Ectodermal cell (in vitro differentiated cells): ENCODE measurements around the gene HMX3.
A peak's percentile ranks its signal among the peaks of the same experiment; 100 is the strongest.

Experiments used
- H3K27ac ChIP-seq: 2 replicates; pipeline ENCODE4 v1.7.0; 2013; ENCODE audit warnings: mild to moderate bottlenecking, low read depth, low read length; ENCODE audit not compliant: insufficient read depth, poor library complexity, severe bottlenecking
- H3K27me3 ChIP-seq: 2 replicates; pipeline ENCODE4 v1.7.0; 2013; ENCODE audit warnings: mild to moderate bottlenecking, low read length; ENCODE audit not compliant: insufficient read depth, control insufficient read depth, poor library complexity, severe bottlenecking
- H3K36me3 ChIP-seq: one replicate; pipeline ENCODE4 v1.7.0; 2013; ENCODE audit warnings: low read length; ENCODE audit not compliant: control insufficient read depth, insufficient read depth
- H3K4me1 ChIP-seq: one replicate; pipeline ENCODE4 v1.7.0; 2013; ENCODE audit warnings: low read length; ENCODE audit not compliant: control insufficient read depth, insufficient read depth
- H3K4me3 ChIP-seq: 2 replicates; pipeline ENCODE4 v1.7.0; 2013; ENCODE audit warnings: low read depth, low read length, control low read depth; ENCODE audit not compliant: insufficient read depth
- H3K9me3 ChIP-seq: 2 replicates; pipeline ENCODE4 v1.7.0; 2013; ENCODE audit warnings: mild to moderate bottlenecking, low read length, moderate library complexity; ENCODE audit not compliant: control insufficient read depth
- WGBS, 2 experiments: methylation state at CpG; one replicate each; pipeline ENCODE4 v1.1.7; 2013; ENCODE audit warnings: missing lambda C conversion rate in 2 of 2; 5-methylcytosine and 5-hydroxymethylcytosine counted together

The HMX3 gene

GRCh38 chr10:123134343-123134914 is 1.3 kb upstream of the HMX3 start:
- H3K27ac ChIP-seq, result no peak overlapping the region
- H3K4me1 ChIP-seq, result peaks cover 27% of the 10 kb centered on the region
- no peaks in the 10 kb centered on the region for H3K9me3 ChIP-seq
- peaks cover 100% of the 10 kb centered on the region for H3K27me3 ChIP-seq
- no peaks in the 10 kb centered on the region for H3K36me3 ChIP-seq
- no peak overlapping the region for H3K4me3 ChIP-seq
- WGBS, 2 experiments, result 2 to 3% methylated on average over 42 of the region's 42 CpGs

DNA sequence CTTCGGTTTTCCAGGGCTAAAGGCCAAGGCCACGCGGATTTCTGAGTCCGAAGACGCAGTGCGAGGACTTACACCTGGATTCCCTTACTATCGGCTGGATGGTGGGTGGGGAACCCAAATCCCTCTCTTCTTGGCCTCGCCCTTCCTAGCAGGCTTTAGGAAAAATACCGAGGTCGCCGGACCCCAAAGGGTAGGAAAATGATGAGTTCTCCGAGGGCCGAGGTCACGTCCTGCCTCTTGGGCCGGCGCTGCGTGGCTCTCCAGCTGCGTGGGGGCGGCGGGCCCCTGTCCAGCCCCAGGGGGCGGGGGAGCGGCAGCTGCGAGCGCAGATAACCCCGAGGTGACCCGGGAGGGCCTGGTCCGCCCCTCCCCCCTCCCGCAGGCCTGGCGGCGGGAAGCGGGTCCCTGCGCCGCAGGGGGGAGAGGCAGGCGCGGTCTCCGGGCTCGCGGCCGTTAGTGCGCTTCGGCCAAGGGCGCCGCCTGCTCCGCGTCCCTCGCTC is 805 bp upstream of the HMX3 start:
- H3K27ac ChIP-seq, result no peak overlapping the region
- H3K9me3 ChIP-seq, result no peaks in the 10 kb centered on the region
- no peaks in the 10 kb centered on the region for H3K36me3 ChIP-seq
- 1% methylated on average over 46 of the region's 46 CpGs for WGBS, 2 experiments
- peaks cover 100% of the 10 kb centered on the region for H3K27me3 ChIP-seq
- peak overlapping the region; percentile 29 for H3K4me3 ChIP-seq
- peaks cover 32% of the 10 kb centered on the region for H3K4me1 ChIP-seq

DNA sequence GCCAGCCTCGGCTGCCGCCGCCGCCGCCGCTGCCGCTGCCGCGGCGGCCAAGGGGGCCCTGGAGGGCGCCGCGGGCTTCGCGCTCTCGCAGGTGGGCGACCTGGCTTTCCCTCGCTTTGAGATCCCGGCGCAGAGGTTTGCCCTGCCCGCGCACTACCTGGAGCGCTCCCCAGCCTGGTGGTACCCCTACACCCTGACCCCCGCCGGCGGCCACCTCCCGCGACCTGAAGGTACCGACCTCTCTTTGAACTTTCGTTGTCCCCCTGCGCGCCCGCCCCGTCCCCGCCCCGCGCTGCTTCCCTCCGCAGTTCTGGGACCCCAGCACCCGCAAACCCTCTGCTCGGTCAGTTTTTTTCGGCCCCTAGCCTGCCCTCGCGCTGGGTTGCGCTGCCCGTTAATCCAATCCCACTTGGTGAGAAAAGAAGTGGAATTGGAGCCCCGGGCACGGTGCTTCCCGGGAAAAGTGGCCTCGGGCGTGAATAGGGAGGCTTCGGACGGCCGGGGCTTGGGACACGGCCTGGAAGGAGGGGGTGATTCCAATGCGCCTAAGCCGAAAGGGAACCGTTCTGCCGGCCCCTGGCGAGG is 543 bp downstream of the HMX3 start:
- Histone ChIP-seq H3K9me3 (no peaks in the 10 kb centered on the region), H3K27me3 (peaks cover 100% of the 10 kb centered on the region), H3K27ac (no peak overlapping the region), H3K4me1 (peaks cover 34% of the 10 kb centered on the region), H3K36me3 (no peaks in the 10 kb centered on the region), H3K4me3 (peak overlapping the region; percentile 29)
- WGBS, 2 experiments, result 1% methylated on average over 59 of the region's 59 CpGs

DNA sequence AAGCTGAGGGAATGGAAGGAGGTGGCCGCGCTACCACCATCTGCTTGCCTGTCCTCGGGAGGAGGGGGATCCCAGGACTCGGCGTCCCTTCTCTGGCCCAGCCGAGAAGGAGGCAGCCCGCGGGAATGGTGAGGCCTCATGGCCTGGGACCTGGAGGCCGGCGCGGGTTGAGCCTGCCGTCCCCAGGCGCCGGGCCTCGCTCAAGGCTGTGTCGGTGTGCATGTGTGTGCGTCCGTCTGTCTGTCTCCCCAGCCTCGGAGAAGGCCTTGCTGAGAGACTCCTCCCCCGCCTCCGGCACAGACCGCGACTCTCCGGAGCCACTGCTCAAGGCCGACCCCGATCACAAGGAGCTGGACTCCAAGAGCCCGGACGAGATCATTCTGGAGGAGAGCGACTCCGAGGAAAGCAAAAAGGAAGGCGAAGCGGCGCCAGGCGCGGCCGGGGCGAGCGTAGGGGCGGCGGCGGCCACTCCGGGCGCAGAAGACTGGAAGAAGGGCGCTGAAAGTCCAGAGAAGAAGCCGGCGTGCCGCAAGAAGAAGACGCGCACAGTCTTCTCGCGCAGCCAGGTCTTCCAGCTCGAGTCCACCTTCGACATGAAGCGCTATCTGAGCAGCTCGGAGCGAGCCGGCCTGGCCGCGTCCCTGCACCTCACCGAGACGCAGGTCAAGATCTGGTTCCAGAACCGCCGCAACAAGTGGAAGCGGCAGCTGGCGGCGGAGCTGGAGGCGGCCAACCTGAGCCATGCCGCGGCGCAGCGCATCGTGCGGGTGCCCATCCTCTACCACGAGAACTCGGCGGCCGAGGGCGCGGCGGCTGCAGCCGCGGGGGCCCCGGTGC is 1.3 kb downstream of the HMX3 start:
- no peak overlapping the region for H3K27ac ChIP-seq
- 1% methylated on average over 83 of the region's 83 CpGs for WGBS, 2 experiments
- peak overlapping the region; percentile 29 for H3K4me3 ChIP-seq

DNA sequence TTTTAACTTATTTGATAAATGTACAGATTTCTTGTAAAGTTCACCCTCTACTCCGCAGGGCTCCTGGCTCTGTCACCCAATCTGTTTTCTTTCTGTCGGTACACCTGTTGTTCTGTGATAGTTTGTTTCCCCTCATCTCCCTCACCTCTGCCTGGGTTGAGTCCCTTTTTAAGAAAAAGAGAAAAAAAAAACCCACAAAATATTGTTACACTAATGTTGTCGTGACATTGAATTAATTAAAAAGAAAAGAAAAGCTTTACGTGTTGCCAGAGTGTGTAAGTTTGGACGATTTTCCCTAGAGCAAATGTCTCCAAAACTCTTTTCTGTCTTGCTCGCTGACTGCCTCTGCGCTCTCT is 3.4 kb downstream of the HMX3 start:
- no peaks in the 10 kb centered on the region for H3K9me3 ChIP-seq
- peaks cover 34% of the 10 kb centered on the region for H3K4me1 ChIP-seq
- WGBS, 2 experiments, result 1 to 2% methylated on average over 7 of the region's 7 CpGs
- no peak overlapping the region for H3K27ac ChIP-seq
- H3K27me3 ChIP-seq, result peaks cover 100% of the 10 kb centered on the region
- H3K36me3 ChIP-seq, result no peaks in the 10 kb centered on the region
- H3K4me3 ChIP-seq, result no peak overlapping the region

More for the DNA sequence above, 1.3 kb downstream of the HMX3 start:
- Histone ChIP-seq H3K4me1 (peaks cover 34% of the 10 kb centered on the region), H3K27me3 (peaks cover 100% of the 10 kb centered on the region), H3K9me3 (no peaks in the 10 kb centered on the region), H3K36me3 (no peaks in the 10 kb centered on the region)

DNA sequence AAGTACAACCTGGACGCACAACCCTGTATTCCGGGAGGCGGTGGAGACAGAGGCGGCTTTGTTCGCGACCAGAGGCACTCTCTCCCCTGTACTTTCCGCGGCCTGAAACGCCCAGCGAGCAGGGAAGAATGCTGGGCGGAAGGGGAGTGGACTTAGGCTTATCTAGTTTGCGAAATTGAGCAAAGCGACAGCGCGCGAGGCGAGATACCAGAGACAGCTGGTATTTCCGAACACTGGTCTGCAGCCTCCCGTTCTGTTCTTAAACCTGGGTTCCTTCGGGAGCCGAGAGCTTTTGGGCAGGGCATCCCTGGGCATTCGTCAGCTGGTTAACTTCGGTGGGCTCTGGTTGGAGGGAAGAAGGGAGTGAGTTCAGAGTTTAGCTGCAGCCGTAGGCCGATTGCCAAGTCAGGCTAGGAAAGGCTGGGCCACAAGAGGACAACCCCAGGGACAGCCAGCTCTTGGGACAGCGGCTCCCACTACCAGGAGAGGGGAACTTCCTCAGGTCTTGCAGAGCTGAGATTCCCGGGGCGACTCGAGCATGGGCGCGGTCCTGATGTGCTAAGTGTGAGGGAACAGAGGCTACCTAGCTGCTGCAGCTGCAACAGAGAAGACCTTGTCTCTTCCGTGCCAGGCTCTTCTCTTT is 3.9 kb downstream of the HMX3 start:
- Histone ChIP-seq H3K36me3 (no peaks in the 10 kb centered on the region), H3K27me3 (peaks cover 100% of the 10 kb centered on the region), H3K27ac (no peak overlapping the region), H3K9me3 (no peaks in the 10 kb centered on the region), H3K4me3 (peak overlapping the region; percentile 11), H3K4me1 (peaks cover 33% of the 10 kb centered on the region)
- WGBS, 2 experiments, result 1% methylated on average over 32 of the region's 32 CpGs

GRCh38 chr10:123140164-123140982 is 4.6 kb downstream of the HMX3 start:
- peak overlapping the region; percentile 11 for H3K4me3 ChIP-seq
- H3K4me1 ChIP-seq, result peaks cover 26% of the 10 kb centered on the region
- H3K9me3 ChIP-seq, result no peaks in the 10 kb centered on the region
- H3K27me3 ChIP-seq, result peaks cover 100% of the 10 kb centered on the region
- no peak overlapping the region for H3K27ac ChIP-seq
- H3K36me3 ChIP-seq, result no peaks in the 10 kb centered on the region
- 2 to 3% methylated on average over 43 of the region's 43 CpGs for WGBS, 2 experiments

DNA sequence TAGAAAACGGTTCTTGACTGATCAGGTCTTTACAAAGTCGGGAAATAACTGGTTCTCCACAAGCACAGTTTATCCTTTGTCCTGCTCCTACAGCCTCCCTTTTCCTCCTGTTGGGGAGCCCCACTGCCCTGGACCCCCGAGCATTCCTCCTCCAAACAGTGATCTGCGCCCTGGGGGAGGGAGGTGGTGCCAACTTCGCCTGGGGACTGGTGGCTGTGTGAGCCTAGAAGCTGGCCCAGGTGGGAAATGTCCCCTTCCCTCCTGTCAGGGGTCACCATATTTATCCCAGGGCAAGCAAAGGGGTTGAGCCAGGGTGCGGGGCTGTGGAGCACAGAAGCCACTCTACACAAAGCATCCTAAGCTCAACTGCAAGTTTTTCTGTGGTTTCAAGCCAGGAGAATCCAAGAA is 5.2 kb downstream of the HMX3 start:
- Histone ChIP-seq H3K27ac (no peak overlapping the region), H3K27me3 (peaks cover 100% of the 10 kb centered on the region), H3K4me1 (peaks cover 24% of the 10 kb centered on the region), H3K4me3 (no peak overlapping the region), H3K9me3 (no peaks in the 10 kb centered on the region), H3K36me3 (no peaks in the 10 kb centered on the region)
- WGBS, 2 experiments, result 4 to 10% methylated on average over 6 of the region's 6 CpGs

GRCh38 chr10:123141791-123142700 is 6.3 kb downstream of the HMX3 start:
- H3K9me3 ChIP-seq, result no peaks in the 10 kb centered on the region
- H3K27me3 ChIP-seq, result peaks cover 100% of the 10 kb centered on the region
- H3K4me3 ChIP-seq, result no peak overlapping the region
- H3K27ac ChIP-seq, result no peak overlapping the region
- no peaks in the 10 kb centered on the region for H3K36me3 ChIP-seq
- WGBS, 2 experiments, result 5 to 6% methylated on average over 38 of the region's 38 CpGs
- peaks cover 21% of the 10 kb centered on the region for H3K4me1 ChIP-seq
